ENCODE results near the gene GARNL3.

Gene GARNL3

GRCh38 chr9:127241354-127241753 is 23.2 kb upstream of the GARNL3 start:
- no peak for DNase-seq

- DNase-seq = peak; percentile 90
Measured at GRCh38 chr9:127244609-127245601, 19.7 kb upstream of the GARNL3 start.

GRCh38 chr9:127245637-127246164 is 18.9 kb upstream of the GARNL3 start:
- no peak for DNase-seq

DNA sequence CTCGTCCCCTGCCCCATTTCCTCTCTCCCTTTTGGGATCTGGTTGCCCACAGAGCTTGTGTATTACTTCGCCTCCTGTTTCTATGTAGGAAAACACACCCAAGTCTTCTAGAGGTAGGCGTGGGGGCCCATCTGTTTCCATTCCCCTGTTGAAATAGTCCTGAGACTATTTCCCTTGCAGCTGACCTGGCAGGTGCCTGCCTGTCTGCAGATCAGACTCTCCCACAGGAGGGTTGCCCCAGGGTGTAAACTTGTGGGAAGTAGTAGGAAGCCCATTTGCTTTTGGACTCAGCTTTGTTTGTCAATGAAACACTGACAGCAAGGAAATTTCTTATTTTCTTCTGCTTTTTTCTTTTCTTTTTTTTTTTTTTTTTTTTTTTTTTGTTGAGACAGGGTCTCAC is 16.3 kb upstream of the GARNL3 start:
- DNase-seq = no peak

DNA sequence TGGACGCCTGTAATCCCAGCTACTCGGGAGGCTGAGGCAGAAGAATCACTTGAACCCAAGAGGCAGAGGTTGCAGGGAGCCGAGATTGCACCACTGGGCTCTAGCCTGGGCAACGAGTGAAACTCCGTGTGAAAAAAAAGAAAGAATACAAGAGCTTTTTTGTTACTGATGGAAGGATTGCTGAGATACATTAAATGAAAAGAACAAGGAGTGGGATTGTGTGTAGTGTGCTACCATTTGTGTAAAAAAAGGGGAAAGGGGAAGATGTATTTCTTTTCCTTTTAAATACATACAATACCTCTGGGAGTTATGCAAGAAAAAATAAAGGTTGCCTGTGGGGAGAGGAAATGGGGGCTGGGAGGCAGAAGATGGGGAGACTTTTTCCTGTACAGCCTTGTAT is 14.7 kb upstream of the GARNL3 start:
- no peak for DNase-seq

- DNase-seq = no peak
Measured at GRCh38 chr9:127250896-127251391, 13.6 kb upstream of the GARNL3 start.

GRCh38 chr9:127252410-127253318 is 11.9 kb upstream of the GARNL3 start:
- no peak for DNase-seq

DNA sequence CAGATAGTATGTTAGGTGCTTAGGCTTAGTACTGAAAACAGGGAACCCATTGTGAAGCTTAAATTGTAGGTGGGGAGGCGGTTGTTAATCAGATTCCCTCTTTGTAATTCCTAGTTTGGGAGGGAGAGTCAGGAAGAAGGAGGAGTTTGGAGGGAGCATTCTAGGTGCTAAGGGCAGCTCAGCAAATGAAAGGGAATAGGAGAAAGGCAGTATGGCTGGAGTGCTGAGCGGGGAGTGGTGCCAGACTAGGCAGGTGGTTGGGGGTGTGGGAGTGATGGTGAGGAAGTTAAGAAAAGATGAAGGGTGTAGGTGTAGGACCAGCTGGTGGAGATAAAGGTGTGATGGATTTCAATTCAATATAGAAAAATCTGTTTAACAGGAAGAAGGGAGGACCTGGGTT is 11.1 kb upstream of the GARNL3 start:
- DNase-seq = no peak

GRCh38 chr9:127255692-127256091 is 8.9 kb upstream of the GARNL3 start:
- no peak for DNase-seq

DNA sequence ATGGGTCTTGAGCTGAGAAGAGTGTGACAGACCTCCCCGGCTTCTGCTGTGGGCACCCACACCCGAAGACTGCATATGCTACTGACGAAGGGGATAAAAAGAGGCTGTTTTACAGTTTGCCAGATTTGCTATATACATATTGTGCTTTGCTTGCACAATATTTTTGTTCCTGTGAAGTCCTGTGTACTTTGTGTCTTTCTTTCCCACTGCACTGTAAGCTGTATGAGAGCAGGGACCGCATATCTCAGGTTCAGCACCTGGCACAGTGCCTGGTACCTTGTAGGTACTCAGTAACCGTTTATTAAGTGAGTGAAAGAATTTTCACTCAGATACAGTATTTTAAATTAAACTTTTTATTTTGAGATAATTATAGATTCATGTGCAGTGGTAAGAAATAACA is 8.2 kb upstream of the GARNL3 start:
- no peak for DNase-seq

DNA sequence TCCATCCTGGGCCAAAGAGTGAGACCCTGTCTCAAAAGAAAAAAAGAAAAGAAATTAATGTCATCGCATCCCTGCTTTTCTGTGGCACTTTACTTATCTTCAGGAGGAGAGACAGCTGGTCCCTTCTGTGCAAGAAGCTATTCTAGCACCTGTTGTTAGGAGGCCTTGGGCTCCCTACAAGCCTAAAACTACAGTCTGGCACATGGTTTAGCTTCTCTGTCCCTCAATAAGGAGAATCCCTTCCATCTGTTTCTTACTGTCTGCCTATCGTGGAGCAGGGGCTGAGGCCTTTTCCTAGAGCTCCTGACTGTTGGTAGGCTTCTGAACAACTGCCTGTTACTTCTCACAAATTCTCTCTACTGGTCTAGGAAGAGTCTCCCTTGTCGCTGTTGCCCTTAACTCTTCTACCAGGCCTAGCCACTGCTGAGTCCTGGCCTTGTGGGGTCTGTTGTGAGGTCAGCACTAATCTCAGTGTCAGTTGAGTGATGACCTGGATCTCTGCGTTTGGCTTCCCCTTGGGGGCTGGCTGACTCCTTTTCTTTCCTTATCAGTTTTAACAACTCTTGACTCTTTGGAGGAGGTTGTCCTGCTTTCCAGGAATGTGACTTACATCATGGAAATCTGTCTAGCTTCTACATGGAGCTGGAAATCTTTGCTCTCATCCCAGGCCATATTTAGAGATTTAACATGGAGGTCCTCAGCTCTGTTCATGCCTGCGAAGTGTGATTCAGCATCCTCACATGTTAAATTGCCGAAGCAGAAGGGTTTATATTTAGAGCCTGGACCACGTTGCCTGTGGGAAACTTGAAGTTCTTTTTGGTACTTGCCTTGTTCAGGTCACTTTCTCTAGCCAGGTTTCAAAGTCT is 5.7 kb upstream of the GARNL3 start:
- no peak for DNase-seq

- no peak for DNase-seq
Measured at GRCh38 chr9:127262602-127263001, 2.0 kb upstream of the GARNL3 start.

DNA sequence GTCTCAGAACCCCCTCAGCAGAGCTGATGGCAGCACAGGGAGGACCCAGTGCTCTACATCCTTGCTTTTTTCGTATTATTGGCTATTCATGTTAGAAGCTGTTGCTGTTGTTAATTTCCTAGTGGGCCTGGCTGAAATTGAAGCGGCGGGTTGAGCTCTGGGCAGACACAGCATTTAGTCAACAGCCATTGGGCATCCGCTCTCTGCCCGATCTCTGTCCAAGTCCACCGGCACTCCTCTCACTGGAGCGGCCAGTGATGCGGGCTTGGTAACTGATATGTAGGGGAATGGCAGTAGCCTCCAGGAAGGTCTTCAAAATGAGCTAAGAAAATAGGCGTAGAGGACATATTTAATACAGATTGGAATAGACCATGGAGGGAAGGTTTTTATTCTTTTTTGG is 1.3 kb upstream of the GARNL3 start:
- DNase-seq = no peak

DNA sequence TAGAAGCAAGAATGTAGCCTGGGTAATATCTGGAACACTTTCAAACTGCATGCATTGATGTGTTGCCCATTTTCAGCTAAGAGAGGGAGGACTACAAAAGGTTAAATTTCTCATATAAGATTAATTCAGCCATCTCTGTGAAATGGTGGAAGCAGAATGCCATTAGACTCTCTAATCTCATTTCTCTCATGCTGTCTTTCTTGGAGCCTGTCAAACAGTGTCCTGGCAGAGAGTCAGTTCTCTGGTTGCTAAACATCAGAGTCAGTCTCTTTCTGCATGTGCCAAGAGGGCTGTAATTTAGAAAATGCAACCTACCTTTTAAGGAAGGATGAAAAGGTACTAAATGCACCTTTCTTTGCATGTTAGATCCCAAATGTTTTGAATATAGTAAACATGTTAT is 910 bp upstream of the GARNL3 start:
- no peak for DNase-seq

- DNase-seq = no peak
Measured at GRCh38 chr9:127267793-127268525, 3.4 kb downstream of the GARNL3 start.

DNA sequence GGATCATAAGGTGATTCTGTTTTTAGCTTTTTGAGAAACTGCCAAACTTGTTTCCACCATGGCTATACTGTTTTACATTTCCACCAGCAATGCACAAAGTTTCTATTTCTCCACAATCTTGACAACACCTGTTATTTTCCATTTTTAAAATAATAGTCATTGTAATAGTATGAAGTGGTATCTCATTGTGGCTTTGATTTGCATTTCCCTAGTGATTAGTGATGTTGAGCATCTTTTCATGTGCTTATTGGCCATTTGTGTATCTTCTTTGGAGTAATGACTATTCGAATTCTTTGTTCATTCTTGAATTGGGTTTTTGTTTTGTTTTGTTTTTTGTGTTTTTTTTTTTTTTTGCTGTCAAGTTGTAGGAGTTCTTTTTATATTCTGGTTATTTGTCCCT is 4.9 kb downstream of the GARNL3 start:
- DNase-seq = no peak

- DNase-seq = no peak
Measured at GRCh38 chr9:127273326-127273725, 8.8 kb downstream of the GARNL3 start.

- no peak for DNase-seq
Measured at GRCh38 chr9:127277099-127277498, 12.5 kb downstream of the GARNL3 start.

- DNase-seq = no peak
Measured at GRCh38 chr9:127277770-127278169, 13.2 kb downstream of the GARNL3 start.

- DNase-seq = no peak
Measured at GRCh38 chr9:127278372-127278771, 13.8 kb downstream of the GARNL3 start.

DNA sequence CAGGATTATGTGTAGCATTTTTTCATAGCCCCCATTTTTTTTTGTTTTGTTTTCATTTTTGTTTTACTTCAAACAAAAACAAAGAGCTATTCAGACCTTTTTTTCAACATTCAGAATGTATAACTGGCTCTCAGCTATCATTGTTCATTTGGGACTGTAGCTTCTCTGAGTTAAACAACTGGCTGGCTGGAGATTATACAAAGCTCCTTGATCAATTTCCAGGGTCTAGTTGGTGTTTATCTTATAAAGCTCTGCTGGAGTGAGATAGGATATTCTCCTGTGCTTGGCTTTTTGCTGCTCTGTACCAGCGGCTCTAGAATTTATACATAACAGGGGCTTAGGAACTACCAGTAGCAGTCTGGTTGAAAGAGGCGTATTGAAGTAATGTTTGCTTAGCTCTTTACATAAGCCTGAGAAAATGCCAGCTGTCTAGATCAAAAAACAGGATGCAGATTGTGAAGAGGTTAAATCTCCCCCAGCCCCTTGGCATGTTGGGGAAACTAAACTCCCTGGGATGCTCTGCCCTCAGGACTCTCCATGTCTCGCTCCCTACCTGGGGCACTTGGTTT is 15.2 kb downstream of the GARNL3 start:
- no peak for DNase-seq

All from NCI-H1105 treated with DMSO at 0.1 percent for 48 hours (cell line).